SK-N-SH treated with all-trans-retinoic acid at 6 μM for 48 hours (cell line): ENCODE measurements around the gene PIGZ.

Experiments used
- ATAC-seq: fragments of 200-7000 bp; cut with Tn5 transposase; 3 replicates; pipeline ENCODE4 v1.9.1; 2020; ENCODE audit warnings: mild to moderate bottlenecking, moderate library complexity
- ARNTL ChIP-seq: fragments of 450-650 bp; formaldehyde crosslinking; IDR thresholded peaks from 2 replicates; pipeline ENCODE4 v1.5.0; 2020; ENCODE audit warnings: low read depth, mild to moderate bottlenecking, moderate library complexity, borderline replicate concordance
- BACH2 ChIP-seq: fragments of 250-450 bp; sonication (Bioruptor Pico); IDR thresholded peaks from 2 replicates; pipeline ENCODE4 v1.9.0; 2021; ENCODE audit warnings: mild to moderate bottlenecking, borderline replicate concordance
- CREB5 ChIP-seq: fragments of 250-450 bp; sonication (Bioruptor Pico); IDR thresholded peaks from 2 replicates; pipeline ENCODE4 v1.5.1; 2020; ENCODE audit warnings: low read depth, mild to moderate bottlenecking, moderate library complexity
- CSDC2 ChIP-seq: fragments of 250-450 bp; sonication (Bioruptor Pico); IDR thresholded peaks from 2 replicates; pipeline ENCODE4 v1.5.0; 2020; ENCODE audit warnings: mild to moderate bottlenecking, moderate library complexity
- CSRNP3 ChIP-seq: fragments of 250-450 bp; sonication (Bioruptor Pico); IDR thresholded peaks from 2 replicates; pipeline ENCODE4 v1.5.1; 2021; ENCODE audit warnings: mild to moderate bottlenecking, moderate library complexity
- ESRRG ChIP-seq: fragments of 250-450 bp; sonication (Bioruptor Pico); IDR thresholded peaks from 2 replicates; pipeline ENCODE4 v1.6.1; 2021; ENCODE audit warnings: mild to moderate bottlenecking
- GLIS3 ChIP-seq: fragments of 250-450 bp; sonication (Bioruptor Pico); IDR thresholded peaks from 2 replicates; pipeline ENCODE4 v1.5.0; 2020; ENCODE audit warnings: mild to moderate bottlenecking, moderate library complexity
- OSR1 ChIP-seq: fragments of 250-450 bp; sonication (Bioruptor Pico); IDR thresholded peaks from 2 replicates; pipeline ENCODE4 v1.8.0; 2022; ENCODE audit warnings: moderate library complexity, mild to moderate bottlenecking, inconsistent platforms
- PATZ1 ChIP-seq: fragments of 250-450 bp; sonication (Bioruptor Pico); IDR thresholded peaks from 2 replicates; pipeline ENCODE4 v1.8.0; 2020; ENCODE audit warnings: mild to moderate bottlenecking, moderate library complexity, borderline replicate concordance
- PPARA ChIP-seq: fragments of 250-450 bp; sonication (Bioruptor Pico); IDR thresholded peaks from 2 replicates; pipeline ENCODE4 v1.5.0; 2020; ENCODE audit warnings: mild to moderate bottlenecking, borderline replicate concordance
- RARB ChIP-seq: fragments of 250-450 bp; sonication (Bioruptor Pico); IDR thresholded peaks from 2 replicates; pipeline ENCODE4 v1.8.0; 2021; ENCODE audit warnings: mild to moderate bottlenecking, moderate library complexity
- SNAI2 ChIP-seq: fragments of 250-450 bp; sonication (Bioruptor Pico); IDR thresholded peaks from 2 replicates; pipeline ENCODE4 v1.5.0; 2020; ENCODE audit warnings: mild to moderate bottlenecking, moderate library complexity
- TCF4 ChIP-seq: fragments of 250-450 bp; sonication (Bioruptor Pico); IDR thresholded peaks from 2 replicates; pipeline ENCODE4 v1.8.0; 2021; ENCODE audit warnings: mild to moderate bottlenecking, moderate library complexity, borderline replicate concordance
- TOX ChIP-seq: fragments of 250-450 bp; sonication (Bioruptor Pico); IDR thresholded peaks from 2 replicates; pipeline ENCODE4 v1.8.0; 2021; ENCODE audit warnings: mild to moderate bottlenecking, moderate library complexity, borderline replicate concordance
- ZC3H10 ChIP-seq: fragments of 250-450 bp; sonication (Bioruptor Pico); IDR thresholded peaks from 2 replicates; pipeline ENCODE4 v1.5.1; 2021; ENCODE audit warnings: mild to moderate bottlenecking, moderate library complexity
- ZFP3 ChIP-seq: fragments of 250-450 bp; sonication (Bioruptor Pico); IDR thresholded peaks from 2 replicates; pipeline ENCODE4 v1.5.0; 2020; ENCODE audit warnings: mild to moderate bottlenecking, moderate library complexity
- ZFP30 ChIP-seq: fragments of 450-650 bp; formaldehyde crosslinking; IDR thresholded peaks from 2 replicates; pipeline ENCODE4 v1.5.0; 2022; ENCODE audit warnings: mild to moderate bottlenecking, moderate library complexity
- ZNF565 ChIP-seq: fragments of 450-650 bp; formaldehyde crosslinking; conservative IDR thresholded peaks from 2 replicates; pipeline ENCODE4 v1.5.0; 2020; ENCODE audit warnings: low read depth, mild to moderate bottlenecking, moderate library complexity
- ZNF70 ChIP-seq: fragments of 450-650 bp; formaldehyde crosslinking; IDR thresholded peaks from 2 replicates; pipeline ENCODE4 v1.5.0; 2020; ENCODE audit warnings: mild to moderate bottlenecking, moderate library complexity
- TF ChIP-seq, protein P1 (sequence below): fragments of 250-450 bp; sonication (Bioruptor Pico); IDR thresholded peaks from 2 replicates; pipeline ENCODE4 v1.5.0; 2020; ENCODE audit warnings: mild to moderate bottlenecking, moderate library complexity
- TF ChIP-seq, protein P2 (sequence below): fragments of 250-450 bp; sonication (Bioruptor Pico); IDR thresholded peaks from 2 replicates; pipeline ENCODE4 v1.8.0; 2021; ENCODE audit warnings: low read depth, mild to moderate bottlenecking, moderate library complexity, borderline replicate concordance

PIGZ gene

DNA sequence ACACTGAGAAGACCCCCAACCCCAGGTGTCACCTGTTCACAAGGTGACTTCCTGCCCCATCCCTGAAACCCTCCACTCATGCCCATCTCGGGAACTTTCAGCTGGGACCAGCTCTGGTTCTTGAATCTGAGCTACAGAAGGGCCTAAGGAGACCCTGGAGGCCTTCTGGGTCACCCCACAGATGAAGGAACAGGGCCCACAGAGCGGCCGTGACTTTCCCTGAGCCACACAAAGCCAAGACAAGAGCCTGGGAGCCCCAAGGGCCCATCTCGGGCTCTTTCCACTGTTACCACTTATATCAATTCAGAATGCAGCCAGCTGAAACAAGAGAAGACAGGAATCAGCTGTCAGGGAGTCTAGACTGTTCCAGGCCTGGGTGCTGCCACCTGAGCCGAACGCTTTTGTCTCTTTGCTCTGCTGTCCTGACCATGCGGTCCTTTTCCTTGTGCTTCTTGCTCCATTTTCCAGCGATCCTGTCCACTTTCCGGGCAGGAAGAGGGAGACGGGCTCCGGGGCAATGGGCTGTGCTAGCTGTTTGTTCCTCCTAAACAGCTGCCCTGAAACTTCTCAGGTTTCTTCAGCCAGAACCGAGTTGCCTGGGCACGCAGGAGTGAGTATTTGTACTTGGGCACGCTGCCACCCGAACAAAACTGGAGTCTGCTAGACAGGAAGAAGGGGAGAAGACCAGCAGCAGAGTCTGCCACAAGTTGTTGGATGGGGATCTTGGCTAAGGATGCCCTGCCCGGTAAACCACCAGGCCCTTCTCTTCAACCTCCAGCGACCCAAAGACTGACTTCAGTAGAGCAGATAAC, 28.0 kb upstream of the PIGZ start:
- no peak for ATAC-seq
- TF ChIP-seq TCF4 (no peak), TOX (CRISPR knock-in tag) (no peak), OSR1 (CRISPR knock-in tag) (no peak), ESRRG (CRISPR knock-in tag) (no peak)
- TF ChIP-seq, protein P1, sequence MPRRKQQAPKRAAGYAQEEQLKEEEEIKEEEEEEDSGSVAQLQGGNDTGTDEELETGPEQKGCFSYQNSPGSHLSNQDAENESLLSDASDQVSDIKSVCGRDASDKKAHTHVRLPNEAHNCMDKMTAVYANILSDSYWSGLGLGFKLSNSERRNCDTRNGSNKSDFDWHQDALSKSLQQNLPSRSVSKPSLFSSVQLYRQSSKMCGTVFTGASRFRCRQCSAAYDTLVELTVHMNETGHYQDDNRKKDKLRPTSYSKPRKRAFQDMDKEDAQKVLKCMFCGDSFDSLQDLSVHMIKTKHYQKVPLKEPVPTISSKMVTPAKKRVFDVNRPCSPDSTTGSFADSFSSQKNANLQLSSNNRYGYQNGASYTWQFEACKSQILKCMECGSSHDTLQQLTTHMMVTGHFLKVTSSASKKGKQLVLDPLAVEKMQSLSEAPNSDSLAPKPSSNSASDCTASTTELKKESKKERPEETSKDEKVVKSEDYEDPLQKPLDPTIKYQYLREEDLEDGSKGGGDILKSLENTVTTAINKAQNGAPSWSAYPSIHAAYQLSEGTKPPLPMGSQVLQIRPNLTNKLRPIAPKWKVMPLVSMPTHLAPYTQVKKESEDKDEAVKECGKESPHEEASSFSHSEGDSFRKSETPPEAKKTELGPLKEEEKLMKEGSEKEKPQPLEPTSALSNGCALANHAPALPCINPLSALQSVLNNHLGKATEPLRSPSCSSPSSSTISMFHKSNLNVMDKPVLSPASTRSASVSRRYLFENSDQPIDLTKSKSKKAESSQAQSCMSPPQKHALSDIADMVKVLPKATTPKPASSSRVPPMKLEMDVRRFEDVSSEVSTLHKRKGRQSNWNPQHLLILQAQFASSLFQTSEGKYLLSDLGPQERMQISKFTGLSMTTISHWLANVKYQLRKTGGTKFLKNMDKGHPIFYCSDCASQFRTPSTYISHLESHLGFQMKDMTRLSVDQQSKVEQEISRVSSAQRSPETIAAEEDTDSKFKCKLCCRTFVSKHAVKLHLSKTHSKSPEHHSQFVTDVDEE (CRISPR knock-in tag) = no peak
- TF ChIP-seq, protein P2, sequence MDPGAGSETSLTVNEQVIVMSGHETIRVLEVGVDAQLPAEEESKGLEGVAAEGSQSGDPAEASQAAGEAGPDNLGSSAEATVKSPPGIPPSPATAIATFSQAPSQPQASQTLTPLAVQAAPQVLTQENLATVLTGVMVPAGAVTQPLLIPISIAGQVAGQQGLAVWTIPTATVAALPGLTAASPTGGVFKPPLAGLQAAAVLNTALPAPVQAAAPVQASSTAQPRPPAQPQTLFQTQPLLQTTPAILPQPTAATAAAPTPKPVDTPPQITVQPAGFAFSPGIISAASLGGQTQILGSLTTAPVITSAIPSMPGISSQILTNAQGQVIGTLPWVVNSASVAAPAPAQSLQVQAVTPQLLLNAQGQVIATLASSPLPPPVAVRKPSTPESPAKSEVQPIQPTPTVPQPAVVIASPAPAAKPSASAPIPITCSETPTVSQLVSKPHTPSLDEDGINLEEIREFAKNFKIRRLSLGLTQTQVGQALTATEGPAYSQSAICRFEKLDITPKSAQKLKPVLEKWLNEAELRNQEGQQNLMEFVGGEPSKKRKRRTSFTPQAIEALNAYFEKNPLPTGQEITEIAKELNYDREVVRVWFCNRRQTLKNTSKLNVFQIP = no peak

DNA sequence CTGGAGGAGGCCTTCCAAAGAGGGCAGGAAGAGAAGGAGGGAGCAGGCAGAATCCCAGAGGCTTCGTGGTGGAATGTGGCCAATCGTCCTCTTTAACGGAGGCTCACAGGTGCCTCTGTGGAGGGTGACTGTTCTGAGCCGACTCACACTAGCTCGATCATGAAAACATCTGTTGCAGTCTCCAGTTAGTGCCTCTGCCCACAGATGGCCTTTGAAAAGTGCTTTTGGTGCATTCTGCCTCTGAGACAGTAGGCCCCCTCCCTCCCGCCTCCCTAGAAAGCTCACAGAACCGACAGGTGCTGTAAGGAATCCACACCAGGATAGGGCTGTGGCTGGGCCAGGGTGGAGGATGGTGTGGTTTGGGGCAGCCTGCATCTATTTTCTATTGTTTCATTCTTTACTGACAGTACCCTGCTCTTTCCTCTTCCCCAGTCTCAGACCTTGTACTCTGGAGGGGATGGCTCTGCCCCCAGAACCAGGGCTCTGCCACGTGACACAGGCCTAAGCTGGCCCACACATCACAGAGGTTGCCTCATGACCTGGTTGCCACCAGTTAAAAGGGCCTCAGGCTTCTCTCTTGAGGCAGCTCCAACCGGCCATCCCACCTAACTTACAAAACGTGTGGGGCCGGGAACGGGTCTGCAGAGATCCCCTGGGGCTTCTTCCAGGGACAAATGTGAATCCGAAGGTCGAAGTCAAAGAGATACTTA, 27.2 kb upstream of the PIGZ start:
- no peak for TF ChIP-seq ZFP30 (CRISPR knock-in tag)
- no peak for ATAC-seq

DNA sequence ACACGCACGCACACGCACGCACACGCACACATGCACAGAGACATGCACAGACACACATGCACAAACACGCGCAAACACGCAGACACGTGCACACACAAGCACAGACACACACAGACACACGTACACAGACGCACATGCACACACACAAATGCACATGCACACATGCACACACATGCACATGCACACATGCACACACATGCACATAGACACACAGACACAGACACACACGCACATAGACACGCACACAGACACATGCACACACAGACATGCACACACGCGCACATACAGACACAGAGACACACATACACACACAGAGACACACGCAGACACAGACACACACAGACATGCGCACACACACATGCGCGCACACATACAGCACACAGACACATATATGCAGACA, 26.4 kb upstream of the PIGZ start:
- ATAC-seq = no peak
- TF ChIP-seq ESRRG (CRISPR knock-in tag) = no peak
- TF ChIP-seq SNAI2 = no peak
- no peak for TF ChIP-seq GLIS3 (CRISPR knock-in tag)
- no peak for TF ChIP-seq RARB (CRISPR knock-in tag)
- TF ChIP-seq, protein P1 (CRISPR knock-in tag) = no peak
- TF ChIP-seq OSR1 (CRISPR knock-in tag) = no peak
- no peak for TF ChIP-seq ZFP3 (CRISPR knock-in tag)
- no peak for TF ChIP-seq ARNTL (CRISPR knock-in tag)
- TF ChIP-seq PATZ1 (CRISPR knock-in tag) = no peak
- TF ChIP-seq CREB5 = no peak
- no peak for TF ChIP-seq ZNF70 (CRISPR knock-in tag)
- TF ChIP-seq, protein P2 = no peak
- no peak for TF ChIP-seq CSRNP3
- TF ChIP-seq PPARA (CRISPR knock-in tag) = no peak
- TF ChIP-seq ZNF565 (CRISPR knock-in tag) = no peak
- TF ChIP-seq BACH2 (CRISPR knock-in tag) = no peak
- no peak for TF ChIP-seq ZFP30 (CRISPR knock-in tag)
- no peak for TF ChIP-seq CSDC2 (CRISPR knock-in tag)
- TF ChIP-seq ZC3H10 (CRISPR knock-in tag) = no peak
- TF ChIP-seq TOX (CRISPR knock-in tag) = no peak
